ENCODE data around the gene PCDHGC3. TPM values are rescaled to one million over a fixed set of nuclear protein-coding genes. Genes with fewer than 3 reads are reported as not detected.

Gene PCDHGC3
- total and polyA plus RNA-seq, 2 experiments from 2014 or later, result 12.9 to 13.8 TPM

DNA sequence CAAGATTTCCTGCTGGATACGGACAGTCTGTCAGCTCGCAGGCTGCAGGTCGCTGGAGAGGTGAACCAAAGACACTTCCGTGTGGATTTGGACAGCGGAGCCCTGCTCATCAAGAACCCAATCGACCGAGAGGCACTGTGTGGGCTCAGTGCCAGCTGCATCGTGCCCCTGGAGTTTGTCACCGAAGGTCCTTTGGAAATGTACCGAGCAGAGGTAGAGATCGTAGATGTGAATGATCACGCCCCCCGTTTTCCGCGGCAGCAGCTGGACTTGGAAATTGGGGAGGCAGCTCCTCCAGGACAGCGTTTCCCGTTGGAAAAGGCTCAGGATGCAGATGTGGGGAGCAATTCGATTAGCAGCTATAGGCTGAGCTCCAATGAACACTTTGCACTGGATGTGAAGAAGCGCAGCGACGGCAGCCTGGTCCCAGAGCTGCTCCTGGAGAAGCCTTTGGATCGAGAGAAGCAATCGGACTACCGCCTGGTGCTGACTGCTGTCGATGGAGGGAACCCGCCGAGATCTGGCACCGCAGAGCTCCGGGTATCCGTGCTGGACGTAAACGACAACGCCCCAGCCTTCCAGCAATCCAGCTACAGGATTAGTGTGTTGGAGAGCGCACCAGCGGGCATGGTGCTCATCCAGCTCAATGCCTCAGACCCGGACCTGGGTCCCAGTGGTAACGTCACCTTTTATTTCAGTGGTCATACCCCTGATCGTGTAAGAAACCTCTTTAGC, 9.7 kb downstream of the PCDHGC3 start (continued):
- TF ChIP-seq CTCF (conservative IDR thresholded peaks at IDR 0.05; ENCODE audit: low read depth in 2 of 2) (no peak), CREB1 (CRISPR knock-in tag; IDR thresholded peaks at IDR 0.05; ENCODE audit: low read depth) (no peak), ZNF331 (CRISPR knock-in tag; IDR thresholded peaks at IDR 0.05; ENCODE audit: low read depth) (no peak), EZH2 (IDR thresholded peaks at IDR 0.05; ENCODE audit: low read depth, unreplicated experiment) (no peak), JUNB (IDR thresholded peaks at IDR 0.05; ENCODE audit: unreplicated experiment) (no peak)
- TF ChIP-seq, protein P1, sequence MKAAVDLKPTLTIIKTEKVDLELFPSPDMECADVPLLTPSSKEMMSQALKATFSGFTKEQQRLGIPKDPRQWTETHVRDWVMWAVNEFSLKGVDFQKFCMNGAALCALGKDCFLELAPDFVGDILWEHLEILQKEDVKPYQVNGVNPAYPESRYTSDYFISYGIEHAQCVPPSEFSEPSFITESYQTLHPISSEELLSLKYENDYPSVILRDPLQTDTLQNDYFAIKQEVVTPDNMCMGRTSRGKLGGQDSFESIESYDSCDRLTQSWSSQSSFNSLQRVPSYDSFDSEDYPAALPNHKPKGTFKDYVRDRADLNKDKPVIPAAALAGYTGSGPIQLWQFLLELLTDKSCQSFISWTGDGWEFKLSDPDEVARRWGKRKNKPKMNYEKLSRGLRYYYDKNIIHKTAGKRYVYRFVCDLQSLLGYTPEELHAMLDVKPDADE (IDR thresholded peaks at IDR 0.05), result no peak

DNA sequence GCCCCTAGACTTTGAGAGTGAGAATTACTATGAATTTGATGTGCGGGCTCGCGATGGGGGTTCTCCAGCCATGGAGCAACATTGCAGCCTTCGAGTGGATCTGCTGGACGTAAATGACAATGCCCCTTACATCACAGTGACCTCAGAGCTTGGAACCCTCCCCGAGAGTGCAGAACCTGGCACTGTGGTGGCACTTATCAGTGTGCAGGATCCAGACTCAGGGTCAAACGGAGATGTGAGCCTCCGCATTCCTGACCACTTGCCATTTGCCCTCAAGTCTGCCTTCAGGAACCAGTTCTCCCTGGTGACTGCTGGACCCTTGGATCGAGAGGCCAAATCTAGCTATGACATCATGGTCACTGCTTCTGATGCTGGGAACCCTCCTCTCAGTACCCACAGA, 10.3 kb downstream of the PCDHGC3 start:
- Histone ChIP-seq H4K20me1 (replicated peaks; ENCODE audit: insufficient read depth) (peaks cover 3% of the 10 kb centered on the region; the same call in 1 of the 2 replicates), H3K79me2 (replicated peaks; ENCODE audit: insufficient read depth) (0 out of 2 replicates have a peak, but pooled peaks cover 4% of the 10 kb centered on the region), H3K4me1 (ENCODE audit: insufficient read depth) (peaks cover 31% of the 10 kb centered on the region), H3K9me2 (ENCODE audit: insufficient read depth) (no peaks in the 10 kb centered on the region), H3K4me3 (no peak overlapping the region; the same call in 1 of the 2 replicates), H3K4me2 (peak overlapping the region; percentile 74), H3K36me3 (ENCODE audit: insufficient read depth) (no peaks in the 10 kb centered on the region), H3K27me3 (ENCODE audit: insufficient read depth) (peaks cover 45% of the 10 kb centered on the region), H2AFZ (no peak overlapping the region), H3F3A (replicated peaks; ENCODE audit: low read depth) (no peaks in the 10 kb centered on the region), H3K27ac (ENCODE audit: low read depth) (no peak overlapping the region)
- H3K4me1 Mint-ChIP-seq, result peaks cover 46% of the 10 kb centered on the region
- H3K36me3 Mint-ChIP-seq (ENCODE audit: low read depth), result peaks cover 17% of the 10 kb centered on the region
- H3K27me3 Mint-ChIP-seq (ENCODE audit: insufficient read depth, low read depth, poor library complexity), result peaks cover 43% of the 10 kb centered on the region
- no peak overlapping the region for H3K27ac Mint-ChIP-seq
- ATAC-seq (no peak), DNase-seq (ENCODE audit: low spot score) (no peak)
- H3K9me3 Mint-ChIP-seq, result no peaks in the 10 kb centered on the region
- peak overlapping the region; percentile 69; the same call in 1 of the 3 replicates for H3K4me3 Mint-ChIP-seq
- TF ChIP-seq NANOG (IDR thresholded peaks at IDR 0.05; ENCODE audit: borderline replicate concordance), result no peak
- no peak for TF ChIP-seq EZH2 (IDR thresholded peaks at IDR 0.05; ENCODE audit: low read depth, unreplicated experiment)
- TF ChIP-seq JUNB (IDR thresholded peaks at IDR 0.05; ENCODE audit: unreplicated experiment), result no peak
- TF ChIP-seq POLR2AphosphoS5 (IDR thresholded peaks at IDR 0.05; ENCODE audit: low read depth), result no peak
- TF ChIP-seq ZNF114 (CRISPR knock-in tag; IDR thresholded peaks at IDR 0.05), result no peak
- no peak for TF ChIP-seq ZNF462 (CRISPR knock-in tag; IDR thresholded peaks at IDR 0.05)
- TF ChIP-seq CREB1 (CRISPR knock-in tag; IDR thresholded peaks at IDR 0.05; ENCODE audit: low read depth), result no peak
- TF ChIP-seq, protein P2, sequence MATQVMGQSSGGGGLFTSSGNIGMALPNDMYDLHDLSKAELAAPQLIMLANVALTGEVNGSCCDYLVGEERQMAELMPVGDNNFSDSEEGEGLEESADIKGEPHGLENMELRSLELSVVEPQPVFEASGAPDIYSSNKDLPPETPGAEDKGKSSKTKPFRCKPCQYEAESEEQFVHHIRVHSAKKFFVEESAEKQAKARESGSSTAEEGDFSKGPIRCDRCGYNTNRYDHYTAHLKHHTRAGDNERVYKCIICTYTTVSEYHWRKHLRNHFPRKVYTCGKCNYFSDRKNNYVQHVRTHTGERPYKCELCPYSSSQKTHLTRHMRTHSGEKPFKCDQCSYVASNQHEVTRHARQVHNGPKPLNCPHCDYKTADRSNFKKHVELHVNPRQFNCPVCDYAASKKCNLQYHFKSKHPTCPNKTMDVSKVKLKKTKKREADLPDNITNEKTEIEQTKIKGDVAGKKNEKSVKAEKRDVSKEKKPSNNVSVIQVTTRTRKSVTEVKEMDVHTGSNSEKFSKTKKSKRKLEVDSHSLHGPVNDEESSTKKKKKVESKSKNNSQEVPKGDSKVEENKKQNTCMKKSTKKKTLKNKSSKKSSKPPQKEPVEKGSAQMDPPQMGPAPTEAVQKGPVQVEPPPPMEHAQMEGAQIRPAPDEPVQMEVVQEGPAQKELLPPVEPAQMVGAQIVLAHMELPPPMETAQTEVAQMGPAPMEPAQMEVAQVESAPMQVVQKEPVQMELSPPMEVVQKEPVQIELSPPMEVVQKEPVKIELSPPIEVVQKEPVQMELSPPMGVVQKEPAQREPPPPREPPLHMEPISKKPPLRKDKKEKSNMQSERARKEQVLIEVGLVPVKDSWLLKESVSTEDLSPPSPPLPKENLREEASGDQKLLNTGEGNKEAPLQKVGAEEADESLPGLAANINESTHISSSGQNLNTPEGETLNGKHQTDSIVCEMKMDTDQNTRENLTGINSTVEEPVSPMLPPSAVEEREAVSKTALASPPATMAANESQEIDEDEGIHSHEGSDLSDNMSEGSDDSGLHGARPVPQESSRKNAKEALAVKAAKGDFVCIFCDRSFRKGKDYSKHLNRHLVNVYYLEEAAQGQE (IDR thresholded peaks at IDR 0.05; ENCODE audit: unreplicated experiment), result no peak
